Neural cell (in vitro differentiated cells): ENCODE data around the gene CCDC69.

Source experiments
- EP300 ChIP-seq: fragments of 450-650 bp; conservative IDR thresholded peaks from 2 replicates; pipeline ENCODE4 v1.6.1; 2014; ENCODE audit warnings: antibody characterized with exemption, mild to moderate bottlenecking, moderate library complexity; ENCODE audit not compliant: poor library complexity, severe bottlenecking
- EZH2 ChIP-seq: fragments of 200-600, 300-800 bp; shearing (Covaris generic), sonication (generic); IDR thresholded peaks from 2 replicates; pipeline ENCODE4 v1.6.1; 2014; ENCODE audit warnings: antibody characterized with exemption, low read length, borderline replicate concordance, mild to moderate bottlenecking; ENCODE audit not compliant: insufficient read depth, poor library complexity, severe bottlenecking
- MXI1 ChIP-seq: fragments of 450-650 bp; conservative IDR thresholded peaks from 2 replicates; pipeline ENCODE4 v1.6.1; 2014; ENCODE audit warnings: antibody characterized with exemption, mild to moderate bottlenecking; ENCODE audit not compliant: poor library complexity, severe bottlenecking
- POLR2AphosphoS5 ChIP-seq: IDR thresholded peaks from 2 replicates; pipeline ENCODE4 v1.6.1; 2012
- REST ChIP-seq: IDR thresholded peaks from 2 replicates; pipeline ENCODE4 v1.6.1; 2012; ENCODE audit warnings: borderline replicate concordance
- SMC3 ChIP-seq: fragments of 450-650 bp; conservative IDR thresholded peaks from 2 replicates; pipeline ENCODE4 v1.6.1; 2014; ENCODE audit warnings: antibody characterized with exemption, mild to moderate bottlenecking, moderate library complexity; ENCODE audit not compliant: poor library complexity
- TAF1 ChIP-seq: IDR thresholded peaks from 2 replicates; pipeline ENCODE4 v1.6.1; 2012; ENCODE audit warnings: low read depth
- TF ChIP-seq, protein P1 (sequence below): fragments of 450-650 bp; IDR thresholded peaks from 2 replicates; pipeline ENCODE4 v1.5.1; 2014; ENCODE audit warnings: antibody characterized with exemption, mild to moderate bottlenecking, moderate library complexity; ENCODE audit not compliant: poor library complexity, severe bottlenecking

DNA sequence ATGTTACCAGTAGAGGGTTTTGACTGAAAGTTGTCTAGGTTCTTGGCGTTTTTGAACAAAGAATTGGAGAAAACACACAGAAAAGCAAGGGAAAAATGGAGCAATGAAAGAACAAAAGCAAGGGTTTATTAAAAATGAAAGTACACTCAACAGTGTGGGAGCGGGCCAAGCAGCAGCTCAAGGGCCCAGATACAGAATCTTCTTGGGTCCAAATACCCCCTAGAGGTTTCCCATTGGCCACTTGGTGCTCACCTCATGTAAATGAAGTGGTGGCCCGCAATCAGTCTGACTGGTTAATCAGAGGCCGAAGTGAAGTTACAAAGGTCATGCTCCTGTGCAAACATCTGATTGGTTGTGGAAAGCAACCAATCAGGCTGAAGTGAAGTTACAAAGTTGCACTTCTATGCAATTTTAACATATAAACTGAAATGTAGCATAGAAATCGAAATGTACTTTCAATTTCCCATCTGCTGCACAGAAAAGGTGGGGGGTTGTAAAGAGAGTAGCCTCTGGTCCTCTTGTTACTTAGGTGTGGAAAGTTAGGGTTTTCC, 27.2 kb upstream of the CCDC69 start:
- no peak for TF ChIP-seq MXI1
- TF ChIP-seq, protein P1, sequence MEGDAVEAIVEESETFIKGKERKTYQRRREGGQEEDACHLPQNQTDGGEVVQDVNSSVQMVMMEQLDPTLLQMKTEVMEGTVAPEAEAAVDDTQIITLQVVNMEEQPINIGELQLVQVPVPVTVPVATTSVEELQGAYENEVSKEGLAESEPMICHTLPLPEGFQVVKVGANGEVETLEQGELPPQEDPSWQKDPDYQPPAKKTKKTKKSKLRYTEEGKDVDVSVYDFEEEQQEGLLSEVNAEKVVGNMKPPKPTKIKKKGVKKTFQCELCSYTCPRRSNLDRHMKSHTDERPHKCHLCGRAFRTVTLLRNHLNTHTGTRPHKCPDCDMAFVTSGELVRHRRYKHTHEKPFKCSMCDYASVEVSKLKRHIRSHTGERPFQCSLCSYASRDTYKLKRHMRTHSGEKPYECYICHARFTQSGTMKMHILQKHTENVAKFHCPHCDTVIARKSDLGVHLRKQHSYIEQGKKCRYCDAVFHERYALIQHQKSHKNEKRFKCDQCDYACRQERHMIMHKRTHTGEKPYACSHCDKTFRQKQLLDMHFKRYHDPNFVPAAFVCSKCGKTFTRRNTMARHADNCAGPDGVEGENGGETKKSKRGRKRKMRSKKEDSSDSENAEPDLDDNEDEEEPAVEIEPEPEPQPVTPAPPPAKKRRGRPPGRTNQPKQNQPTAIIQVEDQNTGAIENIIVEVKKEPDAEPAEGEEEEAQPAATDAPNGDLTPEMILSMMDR: no peak
- TF ChIP-seq EZH2: no peak
- TF ChIP-seq POLR2AphosphoS5: no peak
- no peak for TF ChIP-seq REST
- no peak for TF ChIP-seq EP300
- no peak for TF ChIP-seq SMC3
- TF ChIP-seq TAF1: no peak
